HEK293 (cell line): ENCODE results near the gene TMEM134.

Experiments
- CTCF ChIA-PET: fragments of 350-600 bp; formaldehyde crosslinking; extraction: SDS; loops from one replicate; lab custom pipeline; 2021; ENCODE audit warnings: antibody characterized with exemption; lab: Yijun Ruan, JAX
- POLR2A ChIA-PET: fragments of 300-600 bp; formaldehyde crosslinking; extraction: SDS; loops from one replicate; lab custom pipeline; 2020; ENCODE audit warnings: antibody characterized with exemption, inconsistent platforms; lab: Yijun Ruan, JAX
- H3K27ac ChIP-seq: fragments of 200-500 bp; sonication (Bioruptor generic); 2 replicates; pipeline ENCODE4 v1.5.1; 2014; ENCODE audit warnings: low read depth, low read length, control low read depth, inconsistent platforms; ENCODE audit errors: extremely low read depth
- H3K36me3 ChIP-seq, 2 experiments: fragments of 200-500 bp in 1 of 2; sonication (Bioruptor generic) in 1 of 2; 1 replicate in 1 of 2; 2 replicates in 1 of 2; pipeline ENCODE4 v1.5.1; 2014 to 2017; ENCODE audit warnings: inconsistent platforms in 2 of 2, low read length in 2 of 2; ENCODE audit not compliant: control insufficient read depth in 2 of 2, insufficient read depth in 1 of 2
- H3K4me1 ChIP-seq: fragments of 200-500 bp; sonication (Bioruptor generic); 2 replicates; pipeline ENCODE4 v1.5.1; 2014; ENCODE audit warnings: mild to moderate bottlenecking, low read length, inconsistent platforms; ENCODE audit not compliant: control insufficient read depth, insufficient read depth
- H3K4me3 ChIP-seq: 2 replicates; pipeline ENCODE4 v1.5.1; 2011; ENCODE audit warnings: low read depth, mild to moderate bottlenecking, control low read depth, low read length, moderate library complexity
- H3K9me3 ChIP-seq: fragments of 200-500 bp; sonication (Bioruptor generic); 2 replicates; pipeline ENCODE4 v1.5.1; 2014; ENCODE audit warnings: low read depth, low read length, inconsistent platforms; ENCODE audit not compliant: control insufficient read depth, insufficient read depth
- BCL11B ChIP-seq: fragments of 450-650 bp; formaldehyde crosslinking; IDR thresholded peaks from 2 replicates; pipeline ENCODE4 v1.5.1; 2016; ENCODE audit warnings: low read depth, missing biosample characterization, missing genetic modification characterization
- CTCF ChIP-seq: fragments of 450-650 bp; formaldehyde crosslinking; IDR thresholded peaks from 2 replicates; pipeline ENCODE4 v1.5.1; 2016; ENCODE audit warnings: missing biosample characterization, missing genetic modification characterization
- GLIS1 ChIP-seq: fragments of 450-650 bp; formaldehyde crosslinking; IDR thresholded peaks from 2 replicates; pipeline ENCODE4 v1.5.1; 2016; ENCODE audit warnings: missing biosample characterization, missing genetic modification characterization
- KLF7 ChIP-seq: fragments of 450-650 bp; formaldehyde crosslinking; IDR thresholded peaks from 2 replicates; pipeline ENCODE4 v1.5.1; 2016; ENCODE audit warnings: missing biosample characterization, missing genetic modification characterization, borderline replicate concordance
- SCRT1 ChIP-seq: fragments of 450-650 bp; formaldehyde crosslinking; IDR thresholded peaks from 2 replicates; pipeline ENCODE4 v1.5.1; 2016; ENCODE audit warnings: missing biosample characterization, missing genetic modification characterization, borderline replicate concordance
- SP3 ChIP-seq: fragments of 450-650 bp; formaldehyde crosslinking; IDR thresholded peaks from 2 replicates; pipeline ENCODE4 v1.5.1; 2016; ENCODE audit warnings: missing biosample characterization, missing genetic modification characterization
- ZFP3 ChIP-seq: fragments of 450-650 bp; formaldehyde crosslinking; IDR thresholded peaks from 2 replicates; pipeline ENCODE4 v1.5.1; 2016; ENCODE audit warnings: low read depth, missing biosample characterization, missing genetic modification characterization
- ZFP37 ChIP-seq: fragments of 450-650 bp; formaldehyde crosslinking; IDR thresholded peaks from 2 replicates; pipeline ENCODE4 v1.5.1; 2016; ENCODE audit warnings: missing biosample characterization, missing genetic modification characterization
- ZNF138 ChIP-seq: fragments of 450-650 bp; formaldehyde crosslinking; IDR thresholded peaks from 2 replicates; pipeline ENCODE4 v1.5.1; 2016; ENCODE audit warnings: missing biosample characterization, missing genetic modification characterization, borderline replicate concordance
- ZNF211 ChIP-seq: fragments of 450-650 bp; formaldehyde crosslinking; IDR thresholded peaks from 2 replicates; pipeline ENCODE4 v1.5.1; 2016; ENCODE audit warnings: low read depth, missing biosample characterization, missing genetic modification characterization
- ZNF302 ChIP-seq: fragments of 450-650 bp; formaldehyde crosslinking; IDR thresholded peaks from 2 replicates; pipeline ENCODE4 v1.5.1; 2016; ENCODE audit warnings: missing biosample characterization, missing genetic modification characterization, low read depth
- ZNF335 ChIP-seq: fragments of 450-650 bp; formaldehyde crosslinking; conservative IDR thresholded peaks from 2 replicates; pipeline ENCODE4 v1.5.1; 2016; ENCODE audit warnings: missing biosample characterization, missing genetic modification characterization
- ZNF341 ChIP-seq: fragments of 450-650 bp; formaldehyde crosslinking; IDR thresholded peaks from 2 replicates; pipeline ENCODE4; 2016; ENCODE audit warnings: low read depth, missing biosample characterization, missing genetic modification characterization
- ZNF366 ChIP-seq: fragments of 450-650 bp; formaldehyde crosslinking; conservative IDR thresholded peaks from 2 replicates; pipeline ENCODE4 v1.5.1; 2016; ENCODE audit warnings: missing biosample characterization, missing genetic modification characterization
- ZNF510 ChIP-seq: fragments of 450-650 bp; formaldehyde crosslinking; IDR thresholded peaks from 2 replicates; pipeline ENCODE4 v1.5.1; 2018; ENCODE audit warnings: mild to moderate bottlenecking, missing genetic modification characterization, missing biosample characterization; ENCODE audit not compliant: insufficient replicate concordance
- ZNF596 ChIP-seq: fragments of 450-650 bp; IDR thresholded peaks from 2 replicates; pipeline ENCODE4 v1.5.0; 2018; ENCODE audit warnings: missing biosample characterization, mild to moderate bottlenecking, missing genetic modification characterization, moderate library complexity
- ZNF610 ChIP-seq: fragments of 450-650 bp; formaldehyde crosslinking; IDR thresholded peaks from 2 replicates; pipeline ENCODE4 v1.5.1; 2016; ENCODE audit warnings: missing biosample characterization, missing genetic modification characterization, borderline replicate concordance
- ZNF658 ChIP-seq: fragments of 450-650 bp; formaldehyde crosslinking; IDR thresholded peaks from 2 replicates; pipeline ENCODE4; 2016; ENCODE audit warnings: missing biosample characterization, missing genetic modification characterization
- ZNF660 ChIP-seq: fragments of 450-650 bp; IDR thresholded peaks from 2 replicates; pipeline ENCODE4 v1.5.1; 2018; ENCODE audit warnings: missing biosample characterization, mild to moderate bottlenecking, missing genetic modification characterization
- ZNF776 ChIP-seq: fragments of 450-650 bp; formaldehyde crosslinking; IDR thresholded peaks from 2 replicates; pipeline ENCODE4 v1.5.0; 2017; ENCODE audit warnings: missing biosample characterization, missing genetic modification characterization, borderline replicate concordance
- ZSCAN5A ChIP-seq: fragments of 450-650 bp; formaldehyde crosslinking; IDR thresholded peaks from 2 replicates; pipeline ENCODE4 v1.5.1; 2016; ENCODE audit warnings: missing biosample characterization, missing genetic modification characterization
- ZXDB ChIP-seq: fragments of 450-650 bp; formaldehyde crosslinking; IDR thresholded peaks from 2 replicates; pipeline ENCODE4 v1.5.1; 2016; ENCODE audit warnings: missing biosample characterization, missing genetic modification characterization
- TF ChIP-seq, protein P1 (sequence below): fragments of 450-650 bp; formaldehyde crosslinking; IDR thresholded peaks from 2 replicates; pipeline ENCODE4 v1.5.1; 2016; ENCODE audit warnings: missing biosample characterization, missing genetic modification characterization
- TF ChIP-seq, protein P2 (sequence below): fragments of 450-650 bp; formaldehyde crosslinking; IDR thresholded peaks from 2 replicates; pipeline ENCODE4 v1.5.1; 2017; ENCODE audit warnings: missing biosample characterization, missing genetic modification characterization
- TF ChIP-seq, protein P3 (sequence below): fragments of 450-650 bp; formaldehyde crosslinking; IDR thresholded peaks from 2 replicates; pipeline ENCODE4 v1.5.1; 2016; ENCODE audit warnings: missing biosample characterization, missing genetic modification characterization

TMEM134 gene

DNA sequence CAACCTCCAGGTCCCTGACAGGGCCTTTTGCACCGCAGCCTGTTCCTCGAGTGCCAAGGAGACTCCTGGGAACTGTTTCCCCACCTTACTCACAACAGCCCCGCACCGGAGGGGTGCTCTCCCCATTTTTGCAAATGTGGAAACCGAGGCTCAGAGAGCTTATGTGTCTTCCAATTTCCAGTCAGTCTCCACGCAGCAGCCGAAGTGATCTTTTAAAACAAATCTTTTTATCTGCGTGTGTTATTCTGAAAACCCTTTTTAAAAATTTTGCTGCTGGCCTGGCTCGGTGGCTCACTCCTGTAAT, 409 bp upstream of the TMEM134 start:
- Histone ChIP-seq H3K36me3 (no peaks in the 10 kb centered on the region), H3K27ac (no peak overlapping the region), H3K4me1 (no peaks in the 10 kb centered on the region)
- POLR2A ChIA-PET, result interaction anchor here (1.0 to 2.8 kb wide), 8 partner anchors 14 to 114 kb away, joined by 3 to 23 read pairs (median 5); partner anchors contain the start of genes AIP, GSTP1, PITPNM1 and PPP1CA
- TF ChIP-seq ZNF510 (tag by site-specific recombination), result no peak
- TF ChIP-seq SP3, result 0 out of 2 replicates have a peak, but pooled peaks have one; percentile 4
- TF ChIP-seq ZNF335 (tag by site-specific recombination), result peak; percentile 52; the same call in 1 of the 2 replicates
- TF ChIP-seq, all 188 proteins: peak for 2
- CTCF ChIA-PET, result interaction anchor here (0.9 to 1.9 kb wide), 3 partner anchors 68 to 81 kb away, joined by 3 to 10 read pairs (median 7); partner anchors contain the start of genes PPP1CA and RAD9A
- Histone ChIP-seq H3K4me3 (peak overlapping the region; percentile 46), H3K9me3 (no peaks in the 10 kb centered on the region)

DNA sequence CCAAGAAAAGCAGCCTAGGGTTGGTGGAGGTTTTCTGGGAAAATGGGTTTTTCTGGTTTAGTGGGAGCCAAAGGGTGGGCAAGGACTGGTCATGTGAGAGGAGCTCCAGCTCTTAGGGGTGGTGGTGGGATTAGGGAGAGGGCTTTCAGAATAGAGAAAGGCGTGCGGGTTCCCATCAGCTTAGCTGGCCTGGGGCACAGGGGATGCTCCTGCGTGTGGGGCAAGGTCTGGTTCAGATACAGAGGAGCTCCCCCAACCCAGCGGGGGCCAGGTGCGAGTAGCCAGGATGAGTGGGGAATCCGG, 644 bp downstream of the TMEM134 start:
- H3K4me1 ChIP-seq, result no peaks in the 10 kb centered on the region; the same call in 1 of the 2 replicates
- no peaks in the 10 kb centered on the region for H3K36me3 ChIP-seq
- CTCF ChIA-PET, result interaction anchor here (1.6 to 1.9 kb wide), 2 partner anchors 67 to 80 kb away, joined by 10 read pairs; partner anchors contain the start of gene PPP1CA
- POLR2A ChIA-PET, result interaction anchor here (0.5 to 2.8 kb wide), 10 partner anchors 8 to 98 kb away, joined by 3 to 23 read pairs (median 5); partner anchors contain the start of genes AIP, PITPNM1, PPP1CA and PTPRCAP
- H3K9me3 ChIP-seq, result no peaks in the 10 kb centered on the region
- H3K4me3 ChIP-seq, result peak overlapping the region; percentile 71
- peak overlapping the region; percentile 47; the same call in 1 of the 2 replicates for H3K27ac ChIP-seq
- TF ChIP-seq SCRT1 (tag by site-specific recombination) (no peak), ZNF658 (tag by site-specific recombination) (no peak), ZFP3 (tag by site-specific recombination) (no peak), KLF7 (tag by site-specific recombination) (no peak), ZNF776 (tag by site-specific recombination) (no peak)
- TF ChIP-seq, protein P1, sequence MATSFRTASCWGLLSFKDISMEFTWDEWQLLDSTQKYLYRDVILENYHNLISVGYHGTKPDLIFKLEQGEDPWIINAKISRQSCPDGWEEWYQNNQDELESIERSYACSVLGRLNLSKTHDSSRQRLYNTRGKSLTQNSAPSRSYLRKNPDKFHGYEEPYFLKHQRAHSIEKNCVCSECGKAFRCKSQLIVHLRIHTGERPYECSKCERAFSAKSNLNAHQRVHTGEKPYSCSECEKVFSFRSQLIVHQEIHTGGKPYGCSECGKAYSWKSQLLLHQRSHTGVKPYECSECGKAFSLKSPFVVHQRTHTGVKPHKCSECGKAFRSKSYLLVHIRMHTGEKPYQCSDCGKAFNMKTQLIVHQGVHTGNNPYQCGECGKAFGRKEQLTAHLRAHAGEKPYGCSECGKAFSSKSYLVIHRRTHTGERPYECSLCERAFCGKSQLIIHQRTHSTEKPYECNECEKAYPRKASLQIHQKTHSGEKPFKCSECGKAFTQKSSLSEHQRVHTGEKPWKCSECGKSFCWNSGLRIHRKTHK (tag by site-specific recombination), result no peak

DNA sequence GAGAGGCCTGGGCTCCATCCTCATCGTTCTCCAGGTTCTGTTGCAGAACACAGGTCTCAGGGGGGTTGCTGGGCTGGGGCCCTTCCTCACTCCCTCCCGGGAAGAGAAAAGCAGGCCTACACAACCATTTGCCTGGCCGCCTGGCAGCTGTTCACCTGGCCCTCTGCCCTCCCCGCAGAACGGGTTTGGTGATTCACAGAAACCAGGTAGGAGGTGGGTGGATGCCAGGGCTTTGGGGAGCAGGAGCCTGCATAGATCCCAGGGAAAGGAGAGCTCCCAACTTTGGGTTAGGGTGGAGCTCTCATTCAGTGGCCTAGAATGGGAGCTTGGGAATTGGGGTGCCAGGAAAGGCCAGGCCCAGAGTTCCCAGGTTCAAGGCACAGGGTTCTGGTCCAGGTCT, 995 bp downstream of the TMEM134 start:
- TF ChIP-seq GLIS1 (tag by site-specific recombination), result 0 out of 2 replicates have a peak, but pooled peaks have one; percentile 2
- no peak for TF ChIP-seq ZNF610 (tag by site-specific recombination)
- no peak for TF ChIP-seq ZNF138 (tag by site-specific recombination)
- TF ChIP-seq, protein P2, sequence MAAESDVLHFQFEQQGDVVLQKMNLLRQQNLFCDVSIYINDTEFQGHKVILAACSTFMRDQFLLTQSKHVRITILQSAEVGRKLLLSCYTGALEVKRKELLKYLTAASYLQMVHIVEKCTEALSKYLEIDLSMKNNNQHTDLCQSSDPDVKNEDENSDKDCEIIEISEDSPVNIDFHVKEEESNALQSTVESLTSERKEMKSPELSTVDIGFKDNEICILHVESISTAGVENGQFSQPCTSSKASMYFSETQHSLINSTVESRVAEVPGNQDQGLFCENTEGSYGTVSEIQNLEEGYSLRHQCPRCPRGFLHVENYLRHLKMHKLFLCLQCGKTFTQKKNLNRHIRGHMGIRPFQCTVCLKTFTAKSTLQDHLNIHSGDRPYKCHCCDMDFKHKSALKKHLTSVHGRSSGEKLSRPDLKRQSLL, result 0 out of 2 replicates have a peak, but pooled peaks have one; percentile 59
- no peak for TF ChIP-seq ZNF596 (tag by site-specific recombination)
- TF ChIP-seq ZFP37 (tag by site-specific recombination), result no peak
- TF ChIP-seq BCL11B (tag by site-specific recombination), result no peak
- no peak for TF ChIP-seq ZNF366
- no peak for TF ChIP-seq ZNF660
- TF ChIP-seq ZNF211 (tag by site-specific recombination), result no peak
- TF ChIP-seq ZNF341 (tag by site-specific recombination), result peak; percentile 66
- no peak for TF ChIP-seq CTCF (tag by site-specific recombination)
- TF ChIP-seq ZNF302 (tag by site-specific recombination), result no peak
- no peak for TF ChIP-seq ZXDB (tag by site-specific recombination)
- TF ChIP-seq, protein P3, sequence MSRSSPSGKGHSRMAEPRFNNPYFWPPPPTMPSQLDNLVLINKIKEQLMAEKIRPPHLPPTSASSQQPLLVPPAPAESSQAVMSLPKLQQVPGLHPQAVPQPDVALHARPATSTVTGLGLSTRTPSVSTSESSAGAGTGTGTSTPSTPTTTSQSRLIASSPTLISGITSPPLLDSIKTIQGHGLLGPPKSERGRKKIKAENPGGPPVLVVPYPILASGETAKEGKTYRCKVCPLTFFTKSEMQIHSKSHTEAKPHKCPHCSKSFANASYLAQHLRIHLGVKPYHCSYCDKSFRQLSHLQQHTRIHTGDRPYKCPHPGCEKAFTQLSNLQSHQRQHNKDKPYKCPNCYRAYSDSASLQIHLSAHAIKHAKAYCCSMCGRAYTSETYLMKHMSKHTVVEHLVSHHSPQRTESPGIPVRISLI (tag by site-specific recombination), result no peak
- no peak for TF ChIP-seq ZSCAN5A (tag by site-specific recombination)
- TF ChIP-seq, all 188 proteins: peak for 3
- no peak overlapping the region; the same call in 1 of the 2 replicates for H3K27ac ChIP-seq
- no peaks in the 10 kb centered on the region for H3K9me3 ChIP-seq
- CTCF ChIA-PET, result interaction anchor here (1.0 to 1.9 kb wide), 3 partner anchors 17 to 79 kb away, joined by 6 to 10 read pairs (median 10); partner anchors contain the start of gene PPP1CA
- POLR2A ChIA-PET, result interaction anchor here (0.5 to 2.8 kb wide), 10 partner anchors 8 to 481 kb away, joined by 3 to 23 read pairs (median 5); partner anchors contain the start of genes AIP, PITPNM1, PPP1CA and PTPRCAP
- H3K36me3 ChIP-seq, result no peaks in the 10 kb centered on the region
- peak overlapping the region; percentile 71 for H3K4me3 ChIP-seq
- H3K4me1 ChIP-seq, result no peaks in the 10 kb centered on the region; the same call in 1 of the 2 replicates
